ENCODE measurements around the gene CHCHD6. TPM values are rescaled to one million over a fixed set of nuclear protein-coding genes. Genes with fewer than 3 reads are reported as not detected.
A peak's percentile ranks its signal among the peaks of the same experiment; 100 is the strongest.

CHCHD6 gene
- 18.7 and 23.0 TPM in 2 replicates for total RNA-seq (2014; rRNA removed; shearing (Covaris generic))

- peak; percentile 96 for DNase-seq (ENCODE audit: low read depth)
Measured at GRCh38 chr3:126703512-126704493, at the start of gene CHCHD6. Gene CHCHD6, plus strand, starts transcription at chr3:126704240. Its CDS starts 73 bp downstream, at chr3:126704313.

- DNase-seq (ENCODE audit: low read depth) = peak; percentile 69
Measured at GRCh38 chr3:126654571-126655383, 49.3 kb upstream of the CHCHD6 start, which contains the start of gene TXNRD3. Gene TXNRD3, minus strand, starts transcription at chr3:126655124.

GRCh38 chr3:126655887-126656286, 48.2 kb upstream of the CHCHD6 start:
- DNase-seq (ENCODE audit: low read depth) = no peak

GRCh38 chr3:126656371-126657134, 47.5 kb upstream of the CHCHD6 start:
- no peak for DNase-seq (ENCODE audit: low read depth)

GRCh38 chr3:126657901-126658300, 46.1 kb upstream of the CHCHD6 start:
- DNase-seq (ENCODE audit: low read depth) = peak; percentile 12

- no peak for DNase-seq (ENCODE audit: low read depth)
Measured at GRCh38 chr3:126658584-126658983, 45.5 kb upstream of the CHCHD6 start.

- peak; percentile 31 for DNase-seq (ENCODE audit: low read depth)
Measured at GRCh38 chr3:126659915-126660886, 43.8 kb upstream of the CHCHD6 start.

GRCh38 chr3:126661532-126662364, 42.3 kb upstream of the CHCHD6 start:
- no peak for DNase-seq (ENCODE audit: low read depth)

GRCh38 chr3:126663257-126663656, 40.8 kb upstream of the CHCHD6 start:
- DNase-seq (ENCODE audit: low read depth) = no peak

GRCh38 chr3:126663750-126664149, 40.3 kb upstream of the CHCHD6 start:
- no peak for DNase-seq (ENCODE audit: low read depth)

- peak; percentile 26 for DNase-seq (ENCODE audit: low read depth)
Measured at GRCh38 chr3:126664591-126665214, 39.3 kb upstream of the CHCHD6 start.

- DNase-seq (ENCODE audit: low read depth) = no peak
Measured at GRCh38 chr3:126665221-126665936, 38.7 kb upstream of the CHCHD6 start.

- DNase-seq (ENCODE audit: low read depth) = no peak
Measured at GRCh38 chr3:126665959-126666657, 37.9 kb upstream of the CHCHD6 start.

- no peak for DNase-seq (ENCODE audit: low read depth)
Measured at GRCh38 chr3:126666658-126667528, 37.1 kb upstream of the CHCHD6 start.

GRCh38 chr3:126667631-126668449, 36.2 kb upstream of the CHCHD6 start:
- no peak for DNase-seq (ENCODE audit: low read depth)
